Middle frontal gyrus (tissue), 1 donor: ENCODE measurements around the gene TMSB15A.
"Not testable (repeated sequence)": the region's sequence is repeated elsewhere in the genome, so short reads cannot be mapped to it uniquely, and the experiment has no call there.

Experiments
- DNase-seq: peaks from one replicate; pipeline ENCODE4 v3.0.0-alpha.2; 2015; ENCODE audit warnings: low spot score; ENCODE audit errors: extremely low spot score

The TMSB15A gene

GRCh38 chrX:102515975-102516941 is at the start of gene TMSB15A:
TSS of gene TMSB15A (minus strand) at chrX:102516739.
- no peak for DNase-seq

GRCh38 chrX:102560423-102561068 is 44.0 kb upstream of the TMSB15A start:
- DNase-seq = no peak

- DNase-seq = no peak
Observed at GRCh38 chrX:102558607-102559006, 42.1 kb upstream of the TMSB15A start.

GRCh38 chrX:102548231-102548630 is 31.7 kb upstream of the TMSB15A start:
- DNase-seq = no peak

GRCh38 chrX:102546828-102547493 is 30.4 kb upstream of the TMSB15A start:
- no peak for DNase-seq

- DNase-seq = not testable (repeated sequence)
Observed at GRCh38 chrX:102546175-102546574, 29.6 kb upstream of the TMSB15A start.

- DNase-seq = no peak
Observed at GRCh38 chrX:102535958-102536357, 19.4 kb upstream of the TMSB15A start.

GRCh38 chrX:102517326-102517725 is 787 bp upstream of the TMSB15A start:
- no peak for DNase-seq

- no peak for DNase-seq
Observed at GRCh38 chrX:102514536-102514935, 2.0 kb downstream of the TMSB15A start.

- no peak for DNase-seq
Observed at GRCh38 chrX:102498732-102499131, 17.8 kb downstream of the TMSB15A start.

- no peak for DNase-seq
Observed at GRCh38 chrX:102491766-102492165, 24.8 kb downstream of the TMSB15A start.

GRCh38 chrX:102478765-102479164 is 37.8 kb downstream of the TMSB15A start:
- not testable (repeated sequence) for DNase-seq

- DNase-seq = not testable (repeated sequence)
Observed at GRCh38 chrX:102471762-102472220, 44.7 kb downstream of the TMSB15A start, which contains the start of gene TCP11X2. TSS of gene TCP11X2 (minus strand) at chrX:102471812.

- DNase-seq = not testable (repeated sequence)
Observed at GRCh38 chrX:102470215-102470614, 46.3 kb downstream of the TMSB15A start.
